ENCODE results near the gene CEND1.

Gene CEND1

GRCh38 chr11:788009-788640 lies 1.8 kb downstream of the CEND1 start:
- Histone ChIP-seq H3K4me1 (peaks cover 4 to 65% (median 44%) of the 10 kb centered on the region in 10 experiments; a peak in 19 of 20 replicates), H3K4me3 (no peak overlapping the region), H3K9ac (peak overlapping the region in 7 of 11 experiments; percentile 9 to 26 (median 23); a peak in 6 of 22 replicates), H3K36me3 (peaks cover 9 to 35% (median 22%) of the 10 kb centered on the region in 11 experiments; a peak in 21 of 22 replicates), H3K27ac (no peak overlapping the region), H3K9me3 (replicated peaks in 1 of 11) (no peaks in the 10 kb centered on the region), H4K20me1 (peaks cover 0 to 83% (median 34%) of the 10 kb centered on the region in 11 experiments; a peak in 13 of 22 replicates), H3K4me2 (peak overlapping the region; percentile 15 to 64 (median 50)), H3K27me3 (no peaks in the 10 kb centered on the region)
- TF ChIP-seq Cebpa-rat (IDR thresholded peaks at IDR 0.05) = no peak

- Histone ChIP-seq H3K36me3 (peaks cover 6 to 35% (median 16%) of the 10 kb centered on the region in 11 experiments; a peak in 21 of 22 replicates), H3K9me3 (replicated peaks in 1 of 11) (no peaks in the 10 kb centered on the region), H3K27me3 (no peaks in the 10 kb centered on the region), H4K20me1 (peaks cover 0 to 86% (median 34%) of the 10 kb centered on the region in 11 experiments; a peak in 15 of 22 replicates), H3K4me3 (no peak overlapping the region), H3K9ac (0 out of 22 replicates have a peak overlapping the region, but pooled peaks of 5 of the 11 experiments have one; percentile 9 to 26 (median 19)), H3K4me2 (peak overlapping the region; percentile 15 to 64 (median 50); a peak in 13 of 22 replicates), H3K4me1 (peaks cover 11 to 75% (median 53%) of the 10 kb centered on the region in 10 experiments), H3K27ac (no peak overlapping the region)
- no peak for TF ChIP-seq Cebpa-rat (IDR thresholded peaks at IDR 0.05)
Observed at GRCh38 chr11:787084-787675, 2.7 kb downstream of the CEND1 start.

- H4K20me1 ChIP-seq = peaks cover 0 to 86% (median 31%) of the 10 kb centered on the region in 11 experiments; a peak in 15 of 22 replicates
- peak overlapping the region in 3 of 11 experiments; percentile 8 to 19 (median 10); a peak in 4 of 22 replicates for H3K4me2 ChIP-seq
- H3K4me1 ChIP-seq = peaks cover 11 to 82% (median 60%) of the 10 kb centered on the region in 10 experiments
- no peak for TF ChIP-seq Cebpa-rat (IDR thresholded peaks at IDR 0.05)
- H3K27me3 ChIP-seq = no peaks in the 10 kb centered on the region
- H3K9me3 ChIP-seq (replicated peaks in 1 of 11) = no peaks in the 10 kb centered on the region
- no peak overlapping the region for H3K27ac ChIP-seq
- peaks cover 0 to 27% (median 9%) of the 10 kb centered on the region in 11 experiments; a peak in 18 of 22 replicates for H3K36me3 ChIP-seq
- H3K9ac ChIP-seq = no peak overlapping the region; a peak in 2 of 22 replicates
- H3K4me3 ChIP-seq = no peak overlapping the region
Observed at GRCh38 chr11:786235-787083, 3.4 kb downstream of the CEND1 start.

GRCh38 chr11:783581-784015 lies 6.3 kb downstream of the CEND1 start:
- Histone ChIP-seq H4K20me1 (peaks cover 0 to 87% (median 41%) of the 10 kb centered on the region in 11 experiments; a peak in 18 of 22 replicates), H3K4me3 (no peak overlapping the region), H3K36me3 (peaks cover 3 to 33% (median 19%) of the 10 kb centered on the region in 11 experiments; a peak in 17 of 22 replicates), H3K9ac (peak overlapping the region in 4 of 11 experiments; percentile 0 to 40 (median 18); a peak in 4 of 22 replicates), H3K4me2 (peak overlapping the region in 9 of 11 experiments; percentile 8 to 41 (median 28); a peak in 13 of 22 replicates), H3K9me3 (replicated peaks in 1 of 11) (no peaks in the 10 kb centered on the region), H3K27ac (no peak overlapping the region), H3K4me1 (peaks cover 39 to 92% (median 75%) of the 10 kb centered on the region in 10 experiments), H3K27me3 (no peaks in the 10 kb centered on the region)
- no peak for TF ChIP-seq Cebpa-rat (IDR thresholded peaks at IDR 0.05)

GRCh38 chr11:782264-783174 lies 7.4 kb downstream of the CEND1 start:
- Histone ChIP-seq H3K9me3 (replicated peaks in 1 of 11) (no peaks in the 10 kb centered on the region), H3K36me3 (peaks cover 3 to 33% (median 19%) of the 10 kb centered on the region in 11 experiments; a peak in 17 of 22 replicates), H3K27me3 (no peaks in the 10 kb centered on the region), H4K20me1 (peaks cover 0 to 80% (median 41%) of the 10 kb centered on the region in 11 experiments; a peak in 18 of 22 replicates), H3K27ac (no peak overlapping the region), H3K9ac (peak overlapping the region in 7 of 11 experiments; percentile 5 to 50 (median 35); a peak in 7 of 22 replicates), H3K4me3 (no peak overlapping the region), H3K4me1 (peaks cover 42 to 88% (median 71%) of the 10 kb centered on the region in 10 experiments), H3K4me2 (peak overlapping the region in 10 of 11 experiments; percentile 8 to 97 (median 24); a peak in 13 of 22 replicates)
- TF ChIP-seq Cebpa-rat (IDR thresholded peaks at IDR 0.05) = no peak

GRCh38 chr11:779955-780532 lies 9.8 kb downstream of the CEND1 start:
- H3K9me3 ChIP-seq (replicated peaks in 1 of 11) = no peaks in the 10 kb centered on the region
- TF ChIP-seq Cebpa-rat (IDR thresholded peaks at IDR 0.05) = no peak
- H3K27me3 ChIP-seq = no peaks in the 10 kb centered on the region
- peak overlapping the region in 9 of 11 experiments; percentile 12 to 98 (median 96); a peak in 15 of 22 replicates for H3K4me2 ChIP-seq
- H3K4me3 ChIP-seq = no peak overlapping the region
- H4K20me1 ChIP-seq = peaks cover 18 to 79% (median 49%) of the 10 kb centered on the region in 11 experiments
- H3K4me1 ChIP-seq = peaks cover 52 to 85% (median 77%) of the 10 kb centered on the region in 10 experiments
- peaks cover 7 to 36% (median 20%) of the 10 kb centered on the region in 11 experiments; a peak in 20 of 22 replicates for H3K36me3 ChIP-seq
- peak overlapping the region in 6 of 11 experiments; percentile 2 to 28 (median 17); a peak in 2 of 22 replicates for H3K9ac ChIP-seq
- no peak overlapping the region; a peak in 1 of 22 replicates for H3K27ac ChIP-seq
